Prostate gland (tissue), 2 donors: ENCODE data around the gene PHKB. TPM values are rescaled to one million over a fixed set of nuclear protein-coding genes. Genes with fewer than 3 reads are reported as not detected.

Experiments used
- DNase-seq: peaks from one replicate; pipeline ENCODE4 v3.0.0-alpha.2; 2019; ENCODE audit warnings: low spot score
- H3K27ac ChIP-seq, 2 donors: fragments of 200-600 bp; sonication (generic); 2 replicates each; pipeline ENCODE4 v1.5.1; 2017 to 2019
- H3K27me3 ChIP-seq: fragments of 200-600 bp; sonication (generic); replicated peaks from 2 replicates; pipeline ENCODE4 v1.5.1; 2019; ENCODE audit not compliant: insufficient read depth
- H3K36me3 ChIP-seq, 2 donors: fragments of 200-600 bp; sonication (generic); 1 replicate in 1 of 2; 2 replicates in 1 of 2; pipeline versions ENCODE4 v1.5.1 to v1.8.1; 2017 to 2019
- H3K4me1 ChIP-seq: fragments of 200-600 bp; sonication (generic); replicated peaks from 2 replicates; pipeline ENCODE4 v1.5.1; 2019
- H3K4me3 ChIP-seq, 2 donors: fragments of 200-600 bp; sonication (generic); 2 replicates each; pipeline ENCODE4 v1.5.1; 2017 to 2019
- H3K9me3 ChIP-seq: fragments of 200-600 bp; sonication (generic); 2 replicates; pipeline ENCODE4 v1.5.1; 2017
- CTCF ChIP-seq, 4 experiments: fragments of 200-600 bp in 2 of 4; fragments of 450-650 bp in 2 of 4; sonication (generic) in 2 of 4; IDR thresholded peaks; 1 replicate in 3 of 4; 2 replicates in 1 of 4; pipeline ENCODE4 v1.5.1; 2016 to 2019; ENCODE audit warnings: antibody characterized with exemption in 4 of 4, mild to moderate bottlenecking in 2 of 4, moderate library complexity in 2 of 4
- POLR2A ChIP-seq: fragments of 450-650 bp; IDR thresholded peaks from one replicate; pipeline ENCODE4 v1.6.1; 2016; ENCODE audit warnings: antibody characterized with exemption, mild to moderate bottlenecking
- POLR2AphosphoS5 ChIP-seq: sonication (generic); formaldehyde crosslinking; IDR thresholded peaks from one replicate; pipeline ENCODE4 v1.6.1; 2017; ENCODE audit warnings: antibody characterized with exemption
- WGBS: methylation state at CpG from one replicate; pipeline ENCODE4 v1.1.5; 2018; 5-methylcytosine and 5-hydroxymethylcytosine counted together
- intact Hi-C: fragments of 100-400 bp; cut with DNase I; formaldehyde crosslinking; loops from one replicate; pipeline ENCODE4 v1.14.2; 2022
- total RNA-seq, 2 donors: library from RNA; depleted of rRNA; stranded (reverse); fragments of >200 nt; gene quantifications; one replicate each; pipeline ENCODE4 v1.1.0, GENCODE V29; 2016

PHKB gene
- total RNA-seq, 2 donors from 2014 or later: 70.1 to 93.7 TPM

GRCh38 chr16:47732122-47732521 is 271.0 kb downstream of the PHKB start:
- no peaks in the 10 kb centered on the region for H3K4me1 ChIP-seq
- 92% methylated on average over 3 of the region's 3 CpGs for WGBS
- no peak overlapping the region for H3K27ac ChIP-seq
- TF ChIP-seq POLR2AphosphoS5 (no peak), POLR2A (no peak), CTCF (IDR thresholded peaks at IDR 0.05) (no peak)
- H3K36me3 ChIP-seq: no peaks in the 10 kb centered on the region
- intact Hi-C loops: no loop called here
- H3K9me3 ChIP-seq: no peaks in the 10 kb centered on the region
- H3K4me3 ChIP-seq: no peak overlapping the region
- no peaks in the 10 kb centered on the region for H3K27me3 ChIP-seq
- no peak for DNase-seq

- H3K4me3 ChIP-seq: no peak overlapping the region
- H3K27me3 ChIP-seq: no peaks in the 10 kb centered on the region
- H3K9me3 ChIP-seq: no peaks in the 10 kb centered on the region
- TF ChIP-seq POLR2A: no peak
- TF ChIP-seq CTCF (IDR thresholded peaks at IDR 0.05): no peak
- TF ChIP-seq POLR2AphosphoS5: no peak
- intact Hi-C loops: no loop called here
- H3K27ac ChIP-seq: no peak overlapping the region
- DNase-seq: no peak
- 67% methylated on average over 6 of the region's 6 CpGs for WGBS
- H3K4me1 ChIP-seq: no peaks in the 10 kb centered on the region
- H3K36me3 ChIP-seq: no peaks in the 10 kb centered on the region
Measured at GRCh38 chr16:47732523-47733111, 271.5 kb downstream of the PHKB start.

- no peaks in the 10 kb centered on the region for H3K27me3 ChIP-seq
- no peak overlapping the region for H3K4me3 ChIP-seq
- TF ChIP-seq POLR2A: no peak
- no peak for TF ChIP-seq POLR2AphosphoS5
- no peak for TF ChIP-seq CTCF (IDR thresholded peaks at IDR 0.05)
- intact Hi-C loops: no loop called here
- no peaks in the 10 kb centered on the region for H3K4me1 ChIP-seq
- no peak for DNase-seq
- H3K36me3 ChIP-seq: no peaks in the 10 kb centered on the region
- H3K9me3 ChIP-seq: no peaks in the 10 kb centered on the region
- H3K27ac ChIP-seq: no peak overlapping the region
- WGBS: 51% methylated on average over 6 of the region's 6 CpGs
Measured at GRCh38 chr16:47734081-47734857, 273.1 kb downstream of the PHKB start.

- no peaks in the 10 kb centered on the region for H3K4me1 ChIP-seq
- H3K9me3 ChIP-seq: no peaks in the 10 kb centered on the region
- intact Hi-C loops: no loop called here
- no peaks in the 10 kb centered on the region for H3K27me3 ChIP-seq
- WGBS: 57% methylated on average over 4 of the region's 4 CpGs
- DNase-seq: peak; percentile 59
- H3K27ac ChIP-seq: no peak overlapping the region
- H3K4me3 ChIP-seq: no peak overlapping the region
- H3K36me3 ChIP-seq: no peaks in the 10 kb centered on the region
- TF ChIP-seq POLR2A: no peak
- TF ChIP-seq POLR2AphosphoS5: no peak
- no peak for TF ChIP-seq CTCF (IDR thresholded peaks at IDR 0.05)
Measured at GRCh38 chr16:47734987-47735594, 274.0 kb downstream of the PHKB start.
